ENCODE results near the gene CFAP20.

The CFAP20 gene

DNA sequence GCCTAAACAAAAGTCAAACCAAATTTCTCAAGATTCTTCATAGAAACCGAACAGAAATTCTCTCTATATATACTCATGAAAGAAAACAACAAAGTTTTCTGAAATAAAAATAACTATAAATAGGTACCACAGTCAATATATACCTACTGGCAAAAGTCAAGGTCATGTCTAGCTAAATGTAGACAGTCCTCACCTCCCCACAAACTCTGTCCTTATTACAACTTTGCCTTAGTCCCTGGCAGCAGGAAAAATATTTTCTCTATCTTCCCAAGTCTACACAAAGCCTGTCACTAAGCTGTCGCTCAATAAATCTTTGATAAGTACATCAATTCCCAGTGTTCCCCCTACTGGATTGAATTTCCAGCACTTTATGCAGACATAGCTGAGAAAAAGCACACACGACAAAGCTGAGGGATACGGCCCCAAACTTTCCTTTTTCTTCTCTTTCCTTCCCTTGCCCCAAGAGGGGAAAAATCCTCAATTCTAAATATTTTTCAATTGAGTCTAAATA, 2.7 kb downstream of the CFAP20 start:
- H3K4me3 ChIP-seq (ENCODE audit: low read length): no peak overlapping the region
- no peak for DNase-seq (ENCODE audit: low read depth, low spot score)

DNA sequence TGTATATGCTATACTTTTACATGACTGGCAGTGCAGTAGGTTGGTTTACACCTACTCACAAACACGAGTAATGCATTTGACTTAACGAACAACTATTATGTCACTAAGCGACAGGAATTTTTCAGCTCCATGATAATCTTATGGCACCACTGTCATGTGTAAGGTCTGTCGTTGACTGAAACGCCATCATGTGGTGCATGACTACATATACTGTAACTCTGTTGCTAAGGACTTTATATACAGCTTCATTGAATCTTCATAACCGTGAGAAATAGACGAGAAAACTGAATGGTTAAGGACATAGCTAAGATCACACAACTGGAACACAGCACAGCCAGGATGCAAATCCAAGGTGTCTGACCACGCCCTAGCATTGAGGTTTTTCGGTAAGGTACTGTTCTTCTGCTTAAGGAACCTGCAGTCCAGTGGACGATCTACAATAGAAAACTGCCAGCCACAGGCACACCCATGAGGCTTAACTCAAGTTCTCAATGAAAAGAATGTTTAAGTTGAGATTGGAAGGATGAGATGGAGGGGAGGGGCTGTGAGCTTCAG, 3.3 kb downstream of the CFAP20 start:
- no peak overlapping the region for H3K4me3 ChIP-seq (ENCODE audit: low read length)
- no peak for DNase-seq (ENCODE audit: low read depth, low spot score)

GRCh38 chr16:58125041-58125440, 4.1 kb downstream of the CFAP20 start:
- DNase-seq (ENCODE audit: low read depth, low spot score): no peak
- no peak overlapping the region for H3K4me3 ChIP-seq (ENCODE audit: low read length)

- H3K4me3 ChIP-seq (ENCODE audit: low read length): no peak overlapping the region
- DNase-seq (ENCODE audit: low read depth, low spot score): no peak
Observed at GRCh38 chr16:58124601-58124915, 4.6 kb downstream of the CFAP20 start.

GRCh38 chr16:58123896-58124600, 5.1 kb downstream of the CFAP20 start:
- no peak for DNase-seq (ENCODE audit: low read depth, low spot score)
- no peak overlapping the region for H3K4me3 ChIP-seq (ENCODE audit: low read length)

- no peak for DNase-seq (ENCODE audit: low read depth, low spot score)
- no peak overlapping the region for H3K4me3 ChIP-seq (ENCODE audit: low read length)
Observed at GRCh38 chr16:58121132-58121531, 8.0 kb downstream of the CFAP20 start.

DNA sequence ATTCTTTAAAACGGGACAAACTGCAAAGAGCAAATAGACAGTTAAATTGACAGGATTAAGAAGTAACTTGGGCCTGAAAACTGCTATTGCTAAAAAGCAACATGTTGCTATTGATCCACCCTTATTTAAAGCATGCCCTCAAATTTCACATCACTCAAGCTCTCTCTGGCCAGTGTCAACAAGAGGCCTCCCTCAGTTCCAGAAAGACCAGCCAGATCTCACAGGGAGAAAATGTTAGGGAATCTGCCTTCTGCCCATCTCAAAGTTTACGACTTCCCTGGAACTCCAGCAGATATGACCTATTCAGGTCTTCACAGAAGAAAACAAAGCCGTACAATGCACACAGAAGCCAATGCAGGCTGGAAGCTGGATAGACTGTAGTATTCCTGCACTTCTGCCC, 8.9 kb downstream of the CFAP20 start:
- no peak overlapping the region for H3K4me3 ChIP-seq (ENCODE audit: low read length)

GRCh38 chr16:58119509-58119845, 9.7 kb downstream of the CFAP20 start:
- DNase-seq (ENCODE audit: low read depth, low spot score): no peak
- H3K4me3 ChIP-seq (ENCODE audit: low read length): no peak overlapping the region

More for the DNA sequence above, 8.9 kb downstream of the CFAP20 start:
- DNase-seq (ENCODE audit: low read depth, low spot score): no peak

DNA sequence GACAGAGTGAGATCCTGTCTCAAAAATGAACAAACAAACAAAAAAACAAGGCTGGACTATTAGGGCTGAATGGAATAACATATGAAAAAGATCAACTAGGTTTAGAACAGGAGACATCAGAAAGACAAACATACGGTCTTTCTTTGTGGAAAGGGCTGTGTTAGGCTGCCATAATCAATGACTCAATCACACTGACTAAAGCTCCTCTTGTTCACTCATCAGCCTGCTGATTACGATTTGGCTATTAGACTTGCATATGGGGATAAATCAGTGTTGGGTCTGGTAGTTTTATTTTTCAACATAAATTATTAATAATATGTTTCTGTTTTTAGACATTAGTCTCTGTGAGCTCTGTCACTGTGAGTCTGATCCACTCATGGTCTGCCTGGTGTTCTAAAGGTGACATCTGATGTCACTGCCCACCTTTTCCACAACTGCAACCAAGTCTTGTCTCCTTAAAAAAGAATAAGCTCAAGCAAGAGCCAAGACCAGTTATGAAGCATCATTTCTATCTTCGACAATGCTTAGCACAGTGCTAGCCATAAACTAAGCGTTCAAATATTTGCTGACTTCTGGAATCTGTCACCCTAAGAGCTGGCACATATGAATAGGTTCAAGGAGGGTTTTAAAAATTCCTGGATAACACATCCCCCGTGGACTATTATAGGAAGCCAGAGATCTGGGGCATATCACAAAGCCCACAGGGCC, 10.2 kb downstream of the CFAP20 start:
- H3K4me3 ChIP-seq (ENCODE audit: low read length): no peak overlapping the region
- DNase-seq (ENCODE audit: low read depth, low spot score): no peak

- no peak for DNase-seq (ENCODE audit: low read depth, low spot score)
- no peak overlapping the region for H3K4me3 ChIP-seq (ENCODE audit: low read length)
Observed at GRCh38 chr16:58116529-58116928, 12.7 kb downstream of the CFAP20 start.

- no peak for DNase-seq (ENCODE audit: low read depth, low spot score)
- H3K4me3 ChIP-seq (ENCODE audit: low read length): no peak overlapping the region
Observed at GRCh38 chr16:58116081-58116480, 13.1 kb downstream of the CFAP20 start.

GRCh38 chr16:58114827-58115825, 14.1 kb downstream of the CFAP20 start:
- DNase-seq (ENCODE audit: low read depth, low spot score): no peak
- no peak overlapping the region for H3K4me3 ChIP-seq (ENCODE audit: low read length)

GRCh38 chr16:58111302-58111627, 17.9 kb downstream of the CFAP20 start:
- H3K4me3 ChIP-seq (ENCODE audit: low read length): no peak overlapping the region
- no peak for DNase-seq (ENCODE audit: low read depth, low spot score)

DNA sequence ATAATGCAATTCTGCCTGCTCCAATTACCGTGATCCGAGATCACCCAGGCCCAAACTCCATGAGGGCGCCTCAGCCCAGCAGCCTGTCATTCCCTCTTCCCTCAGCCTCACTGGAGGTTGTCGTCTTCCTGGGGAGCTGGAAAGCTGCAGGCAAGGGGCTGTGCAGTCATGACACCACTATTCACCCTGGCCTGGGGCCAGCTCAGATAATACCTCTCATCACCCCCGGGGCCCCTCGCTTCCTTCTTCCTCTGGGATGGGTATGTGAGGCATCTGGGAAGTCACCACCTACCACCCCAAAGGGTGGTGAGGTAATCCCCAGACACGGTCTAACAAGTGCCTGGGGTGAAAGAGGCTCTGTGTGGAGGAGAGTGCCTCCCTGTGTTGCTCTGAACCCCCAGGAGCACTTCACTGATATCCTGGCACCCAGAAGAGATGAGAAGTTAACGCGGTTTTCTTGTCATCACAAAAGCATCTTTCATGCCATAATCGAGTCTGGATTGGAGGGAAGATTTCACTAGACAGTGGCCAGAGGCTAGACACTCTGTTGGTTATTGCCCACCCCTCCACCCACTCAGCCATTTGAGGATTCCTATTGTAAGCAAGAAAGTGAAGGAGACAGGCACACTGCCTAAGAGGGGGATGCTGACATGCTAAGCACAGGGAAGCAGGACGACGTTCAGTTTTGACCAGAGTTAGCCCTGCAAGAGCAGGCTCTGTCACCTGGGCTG, 18.4 kb downstream of the CFAP20 start:
- no peak for DNase-seq (ENCODE audit: low read depth, low spot score)
- H3K4me3 ChIP-seq (ENCODE audit: low read length): no peak overlapping the region

- H3K4me3 ChIP-seq (ENCODE audit: low read length): no peak overlapping the region
- DNase-seq (ENCODE audit: low read depth, low spot score): no peak
Observed at GRCh38 chr16:58109881-58110280, 19.3 kb downstream of the CFAP20 start.

DNA sequence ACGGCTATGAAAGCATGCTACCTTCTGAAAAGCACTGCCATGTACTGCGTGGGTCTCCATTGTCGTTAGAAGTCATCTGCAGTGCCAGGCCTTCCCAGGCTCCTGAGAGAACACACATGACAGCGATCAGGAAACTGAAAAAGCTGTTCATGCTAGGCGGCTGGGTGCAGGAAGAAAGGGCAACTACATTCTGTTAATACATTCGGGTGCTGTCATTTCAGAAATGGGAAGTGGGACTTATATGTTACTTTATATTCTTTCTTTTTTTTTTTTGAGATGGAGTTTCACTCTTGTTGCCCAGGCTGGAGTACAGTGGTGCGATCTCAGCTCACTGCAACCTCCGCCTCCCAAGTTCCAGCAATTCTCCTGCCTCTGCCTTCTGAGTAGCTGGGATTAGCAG, 19.9 kb downstream of the CFAP20 start:
- no peak for DNase-seq (ENCODE audit: low read depth, low spot score)
- no peak overlapping the region for H3K4me3 ChIP-seq (ENCODE audit: low read length)

GRCh38 chr16:58107709-58108108, 21.5 kb downstream of the CFAP20 start:
- DNase-seq (ENCODE audit: low read depth, low spot score): no peak
- no peak overlapping the region for H3K4me3 ChIP-seq (ENCODE audit: low read length)

GRCh38 chr16:58107228-58107627, 22.0 kb downstream of the CFAP20 start:
- no peak for DNase-seq (ENCODE audit: low read depth, low spot score)
- H3K4me3 ChIP-seq (ENCODE audit: low read length): no peak overlapping the region

GRCh38 chr16:58105631-58106030, 23.6 kb downstream of the CFAP20 start:
- DNase-seq (ENCODE audit: low read depth, low spot score): no peak

More at GRCh38 chr16:58105631-58106030, 23.6 kb downstream of the CFAP20 start:
- no peak overlapping the region for H3K4me3 ChIP-seq (ENCODE audit: low read length)
